ENCODE data around the gene SASS6.

Gene SASS6

GRCh38 chr1:100036718-100037655 is 95.7 kb downstream of the SASS6 start:
- no peaks in the 10 kb centered on the region for H3K36me3 ChIP-seq (ENCODE audit: control insufficient read depth, insufficient read depth, low read length)
- peak overlapping the region; percentile 80 for H3K4me3 ChIP-seq (replicated peaks; ENCODE audit: low read depth, low read length)
- no peak for DNase-seq (ENCODE audit: extremely low read depth, insufficient read length)
- H3K27me3 ChIP-seq (replicated peaks; ENCODE audit: control insufficient read depth, insufficient read depth, low read length) = no peaks in the 10 kb centered on the region
- TF ChIP-seq, protein P1, sequence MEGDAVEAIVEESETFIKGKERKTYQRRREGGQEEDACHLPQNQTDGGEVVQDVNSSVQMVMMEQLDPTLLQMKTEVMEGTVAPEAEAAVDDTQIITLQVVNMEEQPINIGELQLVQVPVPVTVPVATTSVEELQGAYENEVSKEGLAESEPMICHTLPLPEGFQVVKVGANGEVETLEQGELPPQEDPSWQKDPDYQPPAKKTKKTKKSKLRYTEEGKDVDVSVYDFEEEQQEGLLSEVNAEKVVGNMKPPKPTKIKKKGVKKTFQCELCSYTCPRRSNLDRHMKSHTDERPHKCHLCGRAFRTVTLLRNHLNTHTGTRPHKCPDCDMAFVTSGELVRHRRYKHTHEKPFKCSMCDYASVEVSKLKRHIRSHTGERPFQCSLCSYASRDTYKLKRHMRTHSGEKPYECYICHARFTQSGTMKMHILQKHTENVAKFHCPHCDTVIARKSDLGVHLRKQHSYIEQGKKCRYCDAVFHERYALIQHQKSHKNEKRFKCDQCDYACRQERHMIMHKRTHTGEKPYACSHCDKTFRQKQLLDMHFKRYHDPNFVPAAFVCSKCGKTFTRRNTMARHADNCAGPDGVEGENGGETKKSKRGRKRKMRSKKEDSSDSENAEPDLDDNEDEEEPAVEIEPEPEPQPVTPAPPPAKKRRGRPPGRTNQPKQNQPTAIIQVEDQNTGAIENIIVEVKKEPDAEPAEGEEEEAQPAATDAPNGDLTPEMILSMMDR (IDR thresholded peaks at IDR 0.05; ENCODE audit: insufficient read depth, low read length, poor library complexity, severe bottlenecking) = no peak

DNA sequence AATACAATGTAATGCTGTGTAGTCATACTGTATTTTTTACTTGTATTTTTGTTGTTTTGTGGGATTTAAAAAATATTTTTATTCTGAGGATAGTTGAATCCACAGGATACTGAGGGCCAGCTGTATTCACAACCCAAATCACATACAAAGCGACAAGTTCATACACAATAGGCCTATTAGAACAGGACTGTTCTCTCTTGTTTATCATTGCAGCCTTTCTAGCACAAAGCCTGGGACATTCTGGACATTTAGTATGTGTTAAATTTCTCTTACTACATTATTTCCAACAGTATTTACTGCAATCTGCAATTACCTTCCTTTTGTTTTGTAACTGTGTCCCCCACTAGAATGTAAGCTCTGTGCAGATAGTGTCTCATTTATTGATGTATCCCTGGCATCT is 97.5 kb downstream of the SASS6 start:
- TF ChIP-seq, protein P1 (IDR thresholded peaks at IDR 0.05; ENCODE audit: insufficient read depth, low read length, poor library complexity, severe bottlenecking) = no peak
- DNase-seq (ENCODE audit: extremely low read depth, insufficient read length) = no peak
- Histone ChIP-seq H3K4me3 (replicated peaks; ENCODE audit: low read depth, low read length) (no peak overlapping the region), H3K36me3 (ENCODE audit: control insufficient read depth, insufficient read depth, low read length) (no peaks in the 10 kb centered on the region), H3K27me3 (replicated peaks; ENCODE audit: control insufficient read depth, insufficient read depth, low read length) (no peaks in the 10 kb centered on the region)

GRCh38 chr1:100034470-100034869 is 98.3 kb downstream of the SASS6 start:
- H3K27me3 ChIP-seq (replicated peaks; ENCODE audit: control insufficient read depth, insufficient read depth, low read length) = no peaks in the 10 kb centered on the region
- no peaks in the 10 kb centered on the region for H3K36me3 ChIP-seq (ENCODE audit: control insufficient read depth, insufficient read depth, low read length)
- no peak overlapping the region for H3K4me3 ChIP-seq (replicated peaks; ENCODE audit: low read depth, low read length)
- DNase-seq (ENCODE audit: extremely low read depth, insufficient read length) = no peak
- TF ChIP-seq, protein P1 (IDR thresholded peaks at IDR 0.05; ENCODE audit: insufficient read depth, low read length, poor library complexity, severe bottlenecking) = peak; percentile 39

Measured in GM06990 (cell line).